Vagina (tissue), 2 donors: ENCODE measurements around the gene MT1HL1. TPM values are rescaled to one million over a fixed set of nuclear protein-coding genes. Genes with fewer than 3 reads are reported as not detected.

ENCODE experiments used
- DNase-seq, 2 donors: peaks; one replicate each; pipeline ENCODE4 v3.0.0-alpha.2; 2017; ENCODE audit errors: extremely low spot score in 2 of 2
- H3K27ac ChIP-seq: fragments of 200-600 bp; sonication (generic); one replicate; pipeline ENCODE4 v1.5.1; 2019
- H3K27me3 ChIP-seq: fragments of 200-600 bp; sonication (generic); one replicate; pipeline ENCODE4 v1.5.1; 2019
- H3K36me3 ChIP-seq, 2 donors: fragments of 200-600 bp; sonication (generic); one replicate each; pipeline ENCODE4 v1.5.1; 2017 to 2019
- H3K4me1 ChIP-seq: fragments of 200-600 bp; sonication (generic); one replicate; pipeline ENCODE4 v1.5.1; 2019
- H3K4me3 ChIP-seq, 2 donors: fragments of 200-600 bp; sonication (generic); 1 replicate in 1 of 2; 2 replicates in 1 of 2; pipeline ENCODE4 v1.5.1; 2016 to 2019
- H3K9me3 ChIP-seq: fragments of 200-600 bp; sonication (generic); one replicate; pipeline ENCODE4 v1.5.1; 2019
- CTCF ChIP-seq, 3 experiments: fragments of 450-650 bp in 2 of 3; fragments of 200-600 bp in 1 of 3; sonication (generic) in 1 of 3; IDR thresholded peaks; one replicate each; pipeline ENCODE4 v1.5.1; 2017 to 2019; ENCODE audit warnings: antibody characterized with exemption in 3 of 3, mild to moderate bottlenecking in 2 of 3, moderate library complexity in 2 of 3
- POLR2A ChIP-seq, 2 donors: fragments of 450-650 bp; IDR thresholded peaks; one replicate each; pipeline ENCODE4 v1.6.1; 2017; ENCODE audit warnings: antibody characterized with exemption in 2 of 2, mild to moderate bottlenecking in 2 of 2, moderate library complexity in 2 of 2
- POLR2AphosphoS5 ChIP-seq, 2 donors: sonication (generic); formaldehyde crosslinking; IDR thresholded peaks; one replicate each; pipeline ENCODE4 v1.9.0; 2017; ENCODE audit warnings: antibody characterized with exemption in 2 of 2, mild to moderate bottlenecking in 2 of 2, low read depth in 1 of 2; ENCODE audit not compliant: insufficient read depth in 1 of 2
- intact Hi-C: fragments of 100-400 bp; cut with DNase I; formaldehyde crosslinking; loops from one replicate; pipeline ENCODE4 v1.15.1; 2023
- total RNA-seq: library from RNA; depleted of rRNA; stranded (reverse); fragments of >200 nt; gene quantifications from one replicate; pipeline ENCODE4 v1.2.3, GENCODE V29; 2016

The MT1HL1 gene
- total RNA-seq, 1 donor from 2014 or later: not detected

- intact Hi-C loops: no loop called here
These were observed 37.6 kb downstream of the MT1HL1 start for GRCh38 chr1:236966636-236967035.

GRCh38 chr1:236963920-236964319, 40.3 kb downstream of the MT1HL1 start:
- DNase-seq: no peak
- Histone ChIP-seq H3K4me3 (no peak overlapping the region), H3K27me3 (no peaks in the 10 kb centered on the region), H3K4me1 (no peaks in the 10 kb centered on the region), H3K36me3 (no peaks in the 10 kb centered on the region), H3K9me3 (no peaks in the 10 kb centered on the region), H3K27ac (no peak overlapping the region)
- no peak for TF ChIP-seq CTCF (IDR thresholded peaks at IDR 0.05)
- no peak for TF ChIP-seq POLR2AphosphoS5 (IDR thresholded peaks at IDR 0.05; ENCODE audit: insufficient read depth in 1 of 2, low read depth in 1 of 2)
- TF ChIP-seq POLR2A (IDR thresholded peaks at IDR 0.05): no peak
- intact Hi-C loops: no loop called here

More at GRCh38 chr1:236966636-236967035, 37.6 kb downstream of the MT1HL1 start:
- H3K4me3 ChIP-seq: no peak overlapping the region
- no peaks in the 10 kb centered on the region for H3K9me3 ChIP-seq
- no peak overlapping the region for H3K27ac ChIP-seq
- H3K36me3 ChIP-seq: no peaks in the 10 kb centered on the region
- no peak for TF ChIP-seq POLR2AphosphoS5 (IDR thresholded peaks at IDR 0.05; ENCODE audit: insufficient read depth in 1 of 2, low read depth in 1 of 2)
- TF ChIP-seq POLR2A (IDR thresholded peaks at IDR 0.05): no peak
- no peak for TF ChIP-seq CTCF (IDR thresholded peaks at IDR 0.05)
- no peaks in the 10 kb centered on the region for H3K27me3 ChIP-seq
- no peaks in the 10 kb centered on the region for H3K4me1 ChIP-seq
- no peak for DNase-seq

GRCh38 chr1:236959112-236959511, 45.1 kb downstream of the MT1HL1 start:
- Histone ChIP-seq H3K27ac (no peak overlapping the region), H3K36me3 (no peaks in the 10 kb centered on the region), H3K4me3 (no peak overlapping the region), H3K27me3 (no peaks in the 10 kb centered on the region), H3K9me3 (no peaks in the 10 kb centered on the region), H3K4me1 (no peaks in the 10 kb centered on the region)
- intact Hi-C loops: no loop called here
- TF ChIP-seq CTCF (IDR thresholded peaks at IDR 0.05) (no peak), POLR2AphosphoS5 (IDR thresholded peaks at IDR 0.05; ENCODE audit: insufficient read depth in 1 of 2, low read depth in 1 of 2) (no peak), POLR2A (IDR thresholded peaks at IDR 0.05) (no peak)
- no peak for DNase-seq

GRCh38 chr1:236957235-236957634, 47.0 kb downstream of the MT1HL1 start:
- Histone ChIP-seq H3K4me3 (no peak overlapping the region), H3K4me1 (no peaks in the 10 kb centered on the region), H3K9me3 (no peaks in the 10 kb centered on the region), H3K27me3 (no peaks in the 10 kb centered on the region), H3K27ac (no peak overlapping the region), H3K36me3 (no peaks in the 10 kb centered on the region)
- intact Hi-C loops: no loop called here
- DNase-seq: no peak
- TF ChIP-seq POLR2AphosphoS5 (IDR thresholded peaks at IDR 0.05; ENCODE audit: insufficient read depth in 1 of 2, low read depth in 1 of 2) (no peak), CTCF (IDR thresholded peaks at IDR 0.05) (no peak), POLR2A (IDR thresholded peaks at IDR 0.05) (no peak)

Other genes with a start within 250 kb of the MT1HL1 start
- 19.9 TPM for gene MTR, start 209.1 kb downstream of the MT1HL1 start, total RNA-seq
- gene RYR2, start 37.7 kb upstream of the MT1HL1 start, total RNA-seq: 1.5 TPM